ENCODE results near the gene LAMC3.

The LAMC3 gene

DNA sequence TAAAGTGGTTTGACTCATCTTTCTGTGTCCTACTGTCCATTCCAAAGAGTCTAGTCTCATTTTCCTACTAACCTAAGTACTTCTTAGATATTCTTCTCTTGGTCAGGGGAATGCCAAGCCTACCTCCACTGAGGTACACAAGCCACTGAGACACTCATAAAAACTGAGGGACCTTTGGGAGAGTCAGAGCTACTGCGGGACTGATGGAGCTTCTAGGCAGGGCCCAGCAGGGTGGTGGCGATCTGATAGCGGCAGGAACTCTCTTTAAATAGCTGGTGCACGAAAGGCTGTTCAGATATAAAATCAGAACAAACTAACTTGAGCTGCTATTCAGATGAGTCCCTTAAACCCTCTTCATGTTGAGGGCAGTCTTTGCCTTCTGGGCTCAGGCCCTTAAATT lies 131.1 kb downstream of the LAMC3 start:
- H3K36me3 ChIP-seq (replicated peaks) = peaks cover 78% of the 10 kb centered on the region

DNA sequence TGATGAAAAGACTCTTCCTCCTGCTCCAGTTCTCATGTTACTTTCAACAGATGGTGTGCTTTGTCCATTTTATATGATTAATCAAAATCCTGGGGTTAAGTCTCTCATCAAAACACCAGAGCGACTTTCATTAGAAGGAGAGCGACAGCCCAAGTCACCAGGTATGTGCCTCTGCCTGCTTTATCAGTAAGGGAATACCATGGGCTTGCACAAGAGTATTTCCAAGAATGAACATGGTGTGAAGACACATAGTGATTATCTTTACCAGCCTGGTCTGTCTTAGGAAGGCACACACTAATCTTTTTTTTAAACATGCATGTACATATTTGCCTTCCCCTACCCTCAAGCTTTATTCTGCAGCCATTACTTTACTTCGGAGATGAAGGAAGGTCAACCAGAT lies 131.6 kb downstream of the LAMC3 start:
- no peak for DNase-seq
- Histone ChIP-seq H3K27me3 (replicated peaks) (peaks cover 2% of the 10 kb centered on the region), H3K36me3 (replicated peaks) (peaks cover 78% of the 10 kb centered on the region), H3K4me3 (ENCODE audit: low read depth, low read length) (no peak overlapping the region), H3K27ac (no peak overlapping the region)
- in situ Hi-C loops (cut with HindIII; ENCODE audit: low pct_ligation_motif_present, low sequenced_read_pairs) = no loop called here
- TF ChIP-seq, protein P1, sequence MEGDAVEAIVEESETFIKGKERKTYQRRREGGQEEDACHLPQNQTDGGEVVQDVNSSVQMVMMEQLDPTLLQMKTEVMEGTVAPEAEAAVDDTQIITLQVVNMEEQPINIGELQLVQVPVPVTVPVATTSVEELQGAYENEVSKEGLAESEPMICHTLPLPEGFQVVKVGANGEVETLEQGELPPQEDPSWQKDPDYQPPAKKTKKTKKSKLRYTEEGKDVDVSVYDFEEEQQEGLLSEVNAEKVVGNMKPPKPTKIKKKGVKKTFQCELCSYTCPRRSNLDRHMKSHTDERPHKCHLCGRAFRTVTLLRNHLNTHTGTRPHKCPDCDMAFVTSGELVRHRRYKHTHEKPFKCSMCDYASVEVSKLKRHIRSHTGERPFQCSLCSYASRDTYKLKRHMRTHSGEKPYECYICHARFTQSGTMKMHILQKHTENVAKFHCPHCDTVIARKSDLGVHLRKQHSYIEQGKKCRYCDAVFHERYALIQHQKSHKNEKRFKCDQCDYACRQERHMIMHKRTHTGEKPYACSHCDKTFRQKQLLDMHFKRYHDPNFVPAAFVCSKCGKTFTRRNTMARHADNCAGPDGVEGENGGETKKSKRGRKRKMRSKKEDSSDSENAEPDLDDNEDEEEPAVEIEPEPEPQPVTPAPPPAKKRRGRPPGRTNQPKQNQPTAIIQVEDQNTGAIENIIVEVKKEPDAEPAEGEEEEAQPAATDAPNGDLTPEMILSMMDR (IDR thresholded peaks at IDR 0.05; ENCODE audit: low read depth, low read length, missing control alignments) = no peak

More for the DNA sequence above, 131.1 kb downstream of the LAMC3 start:
- TF ChIP-seq, protein P1 (IDR thresholded peaks at IDR 0.05; ENCODE audit: low read depth, low read length, missing control alignments) = no peak
- H3K27ac ChIP-seq = peak overlapping the region; percentile 29
- DNase-seq = no peak
- in situ Hi-C loops (cut with HindIII; ENCODE audit: low pct_ligation_motif_present, low sequenced_read_pairs) = no loop called here
- no peak overlapping the region for H3K4me3 ChIP-seq (ENCODE audit: low read depth, low read length)
- peaks cover 2% of the 10 kb centered on the region for H3K27me3 ChIP-seq (replicated peaks)

GRCh38 chr9:131142160-131142559 lies 133.2 kb downstream of the LAMC3 start:
- in situ Hi-C loops (cut with HindIII; ENCODE audit: low pct_ligation_motif_present, low sequenced_read_pairs) = no loop called here
- TF ChIP-seq, protein P1 (IDR thresholded peaks at IDR 0.05; ENCODE audit: low read depth, low read length, missing control alignments) = no peak
- peaks cover 72% of the 10 kb centered on the region for H3K36me3 ChIP-seq (replicated peaks)
- H3K27ac ChIP-seq = no peak overlapping the region
- peaks cover 2% of the 10 kb centered on the region for H3K27me3 ChIP-seq (replicated peaks)
- DNase-seq = no peak
- no peak overlapping the region for H3K4me3 ChIP-seq (ENCODE audit: low read depth, low read length)

Measured in brain microvascular endothelial cell (primary cell).